HG02623 (cell line): ENCODE data around the gene IL17RA.
A peak's percentile ranks its signal among the peaks of the same experiment; 100 is the strongest.

Experiments
- ATAC-seq: cut with Tn5 transposase; IDR thresholded peaks from one replicate; pipeline ENCODE4 v1.9.1; 2021; ENCODE audit warnings: moderate library complexity; ENCODE audit not compliant: unreplicated experiment

IL17RA gene

DNA sequence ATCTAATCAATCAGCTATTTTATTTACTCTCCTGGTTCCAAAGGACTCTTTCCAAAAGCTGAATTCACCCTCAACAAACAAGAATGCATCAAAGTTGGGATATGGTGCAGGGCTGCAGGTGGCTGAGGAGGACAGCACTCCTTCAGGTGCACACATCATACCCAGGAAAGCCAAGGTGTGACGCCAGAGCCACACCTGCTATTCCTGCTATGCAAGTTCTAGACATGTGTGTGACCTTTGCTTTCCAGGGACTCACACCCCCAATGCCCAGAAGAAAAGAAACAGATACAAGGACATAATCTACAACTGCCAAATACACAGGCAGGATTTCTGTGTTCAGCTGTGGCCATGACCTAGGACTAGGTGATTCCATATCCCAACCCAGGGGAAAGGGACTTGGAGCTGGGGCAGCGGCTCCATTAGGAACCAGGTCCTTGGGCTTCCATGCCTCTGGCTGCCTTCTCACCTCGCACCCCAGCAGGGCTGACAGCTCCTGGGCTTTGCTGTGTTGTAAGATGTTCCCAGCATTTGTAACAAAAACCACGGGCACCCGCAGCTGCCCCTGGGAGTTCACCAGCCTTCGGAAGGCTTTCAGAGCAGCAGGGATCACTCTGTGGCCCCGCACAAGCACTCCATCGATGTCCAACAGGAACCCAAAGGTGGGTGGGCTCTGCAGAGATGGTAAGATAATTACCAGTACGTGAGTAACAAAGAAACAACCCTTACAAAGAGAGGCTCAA lies 64.4 kb downstream of the IL17RA start:
- ATAC-seq, result no peak

DNA sequence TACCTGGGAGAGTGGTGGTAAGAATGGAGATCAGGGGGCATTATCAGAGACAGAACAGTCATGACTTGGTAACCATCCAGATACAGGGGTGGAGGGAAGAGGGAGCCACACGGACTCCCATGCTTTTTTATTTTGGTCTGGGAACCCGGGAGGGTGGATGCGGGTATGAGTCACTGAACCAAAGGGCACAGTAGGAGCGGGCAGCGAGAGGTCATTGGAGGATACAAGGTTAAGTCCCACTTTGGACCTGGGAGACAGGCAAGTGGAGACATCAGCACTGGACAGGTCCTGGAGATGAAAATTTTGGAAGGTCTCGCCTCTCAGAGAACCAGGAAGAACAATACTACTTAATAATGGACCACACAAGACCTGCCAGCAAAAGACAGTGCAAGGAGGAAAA lies 67.5 kb downstream of the IL17RA start:
- no peak for ATAC-seq

DNA sequence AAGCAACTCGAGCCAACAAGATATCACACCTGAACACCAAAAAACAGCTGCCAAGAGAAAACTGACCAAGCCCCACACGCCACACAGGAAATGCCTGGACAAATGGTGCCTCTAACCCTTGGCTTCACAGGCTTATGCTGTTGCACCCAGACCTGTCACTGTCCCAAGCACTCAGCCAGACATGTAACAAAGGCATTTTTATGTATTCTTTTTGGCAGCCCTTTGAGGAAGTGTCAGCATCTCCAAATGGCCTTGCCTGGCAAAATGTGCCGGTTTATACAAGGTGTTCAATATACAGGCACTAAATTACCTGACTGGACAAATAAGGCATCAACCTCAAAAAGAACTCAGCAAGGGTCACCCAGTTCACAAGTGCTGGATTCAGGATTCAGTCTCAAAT lies 68.2 kb downstream of the IL17RA start:
- ATAC-seq, result no peak

DNA sequence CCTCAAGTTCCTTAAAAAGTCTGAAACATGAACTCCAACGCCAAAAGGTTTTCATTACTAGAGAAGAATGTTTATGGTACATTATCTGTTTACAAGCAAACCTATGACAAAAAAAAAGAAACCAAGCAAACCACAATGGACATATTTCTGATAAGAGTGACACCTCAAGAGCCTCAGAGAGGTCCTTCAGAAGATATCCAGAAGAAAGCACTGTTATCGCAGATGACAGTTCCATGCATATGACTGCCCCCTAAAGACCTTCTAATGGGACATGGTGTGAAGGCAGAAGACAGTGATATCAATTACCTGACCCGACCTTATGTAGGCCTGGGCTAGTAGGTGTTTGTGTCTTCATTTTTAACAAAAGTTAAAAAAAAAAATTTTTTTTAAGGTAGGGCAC lies 71.1 kb downstream of the IL17RA start:
- no peak for ATAC-seq

DNA sequence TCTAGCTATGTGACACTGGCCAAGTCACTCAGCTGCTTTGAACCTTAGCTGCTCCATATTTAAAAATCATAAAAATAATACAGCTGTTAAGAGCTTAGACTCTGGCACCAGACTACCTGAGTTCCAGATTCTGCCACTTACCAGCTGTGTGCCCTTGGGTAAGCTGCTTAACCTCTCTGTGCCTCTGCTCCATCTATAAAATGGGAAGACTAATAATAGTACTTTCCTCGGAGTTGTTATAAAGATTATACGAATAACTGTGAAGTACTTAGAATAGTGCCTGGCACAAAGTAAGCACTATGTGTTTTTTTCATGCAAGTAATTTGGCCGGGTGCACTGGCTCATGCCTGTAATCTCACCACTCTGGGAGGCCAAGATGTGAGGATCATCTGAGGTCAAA lies 72.9 kb downstream of the IL17RA start:
- ATAC-seq, result no peak

DNA sequence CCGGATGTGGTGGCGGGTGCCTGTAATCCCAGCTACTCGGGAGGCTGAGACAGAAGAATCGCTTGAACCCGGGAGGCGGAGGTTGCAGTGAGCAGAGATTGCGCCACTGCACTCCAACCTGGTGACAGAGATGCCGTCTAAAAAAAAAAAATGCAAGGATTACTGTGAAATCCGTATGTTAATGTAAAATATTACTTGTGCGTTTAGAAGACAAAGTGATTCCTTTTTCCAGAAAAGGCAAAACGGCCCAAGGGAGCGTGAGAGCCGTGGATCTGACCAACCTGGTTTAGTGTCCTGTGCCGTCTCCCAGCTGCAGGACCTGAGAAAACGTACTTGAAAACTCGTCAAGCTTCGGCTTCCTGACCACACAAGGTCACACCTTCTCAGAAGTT lies 73.4 kb downstream of the IL17RA start:
- no peak for ATAC-seq

DNA sequence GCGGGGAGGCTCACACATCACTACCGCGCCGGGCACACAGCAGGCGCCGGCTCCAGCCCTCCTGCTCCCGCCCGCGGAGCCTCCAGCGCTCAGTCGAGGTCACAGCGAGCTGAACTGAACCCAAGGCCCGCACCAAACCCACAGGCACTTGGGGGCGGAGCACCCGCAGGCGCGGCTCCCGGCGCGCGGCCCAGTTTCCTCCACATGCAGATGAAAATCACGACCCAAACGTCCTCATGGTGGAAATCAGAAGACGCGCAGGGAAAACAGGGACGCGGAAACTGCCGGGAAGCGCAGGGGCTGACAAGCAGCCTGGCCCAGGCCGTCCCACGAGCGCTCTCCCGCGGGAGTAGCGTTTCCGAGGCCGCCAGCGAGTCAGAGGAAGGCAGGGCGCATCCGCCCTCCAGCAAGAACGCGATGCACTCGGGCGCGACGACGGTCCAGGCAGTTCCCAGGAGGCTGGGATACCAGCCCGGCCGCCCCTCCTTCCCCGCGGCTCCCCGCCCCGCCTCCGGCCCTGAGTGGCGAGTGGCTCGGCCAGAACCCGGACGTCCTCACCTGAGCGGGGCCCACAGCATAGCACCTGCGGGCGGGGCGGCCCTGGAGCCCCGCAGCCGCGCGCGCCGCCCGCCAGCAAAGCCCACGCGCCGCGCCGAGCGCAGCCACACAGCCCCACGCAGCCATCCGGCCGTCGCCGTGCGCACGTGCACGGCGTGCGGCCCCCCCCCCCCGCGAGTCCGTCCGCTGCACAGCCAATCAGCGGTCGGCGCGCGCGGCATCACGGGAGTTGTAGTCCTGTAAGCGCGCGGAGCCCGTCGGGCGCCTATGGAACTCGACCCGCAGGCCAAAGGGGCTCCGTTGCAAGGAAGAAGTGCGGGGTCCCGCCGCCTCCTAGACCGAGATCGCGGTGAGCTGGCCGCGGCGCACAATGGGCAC lies 74.0 kb downstream of the IL17RA start, which contains the start of gene HDHD5:
TSS of gene HDHD5 (minus strand) at position 710 of the 936 bp plus-strand sequence. CDS start at position 684, 26 bp downstream.
- ATAC-seq, result peak; percentile 70

DNA sequence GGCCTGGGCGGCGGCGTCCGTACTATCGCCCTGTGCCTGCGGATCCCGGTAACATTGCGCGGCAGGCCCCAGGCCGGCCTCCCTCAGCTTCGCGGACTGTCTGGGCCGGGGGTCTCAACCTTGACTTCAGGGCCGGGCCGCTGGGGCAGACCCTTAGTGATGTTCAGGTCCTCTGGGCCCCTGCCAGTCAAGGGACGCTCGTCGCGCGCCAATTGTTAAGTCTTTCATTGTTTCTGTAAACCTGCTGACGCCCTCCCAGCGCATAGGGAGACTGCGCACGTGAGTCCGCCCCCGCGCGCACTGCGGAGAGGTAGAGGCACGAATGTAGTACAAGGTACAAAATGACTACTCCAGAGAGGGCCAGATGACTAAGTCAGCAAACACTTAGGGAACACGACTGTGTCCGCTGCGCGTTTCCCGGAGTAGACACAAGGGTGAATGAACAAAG lies 74.7 kb downstream of the IL17RA start:
- ATAC-seq, result peak; percentile 17

DNA sequence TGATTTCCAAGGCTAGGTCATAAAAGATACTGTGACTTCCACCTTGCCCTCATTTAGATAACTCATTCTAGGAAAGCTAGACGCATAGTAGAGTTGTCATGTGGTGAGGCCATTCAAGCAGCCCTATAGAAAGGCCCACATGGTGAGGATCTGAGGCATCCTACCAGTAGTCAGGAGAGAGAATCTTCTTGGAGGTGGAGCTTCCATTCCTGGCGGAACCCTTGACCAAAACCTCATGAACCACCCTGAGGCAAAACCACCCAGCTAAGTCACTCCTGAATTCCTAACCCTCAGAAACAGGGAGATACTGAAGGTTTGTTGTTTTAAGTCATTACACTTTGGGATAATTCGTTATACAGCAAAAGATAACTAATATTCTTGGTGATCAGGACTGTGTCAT lies 77.2 kb downstream of the IL17RA start:
- no peak for ATAC-seq

DNA sequence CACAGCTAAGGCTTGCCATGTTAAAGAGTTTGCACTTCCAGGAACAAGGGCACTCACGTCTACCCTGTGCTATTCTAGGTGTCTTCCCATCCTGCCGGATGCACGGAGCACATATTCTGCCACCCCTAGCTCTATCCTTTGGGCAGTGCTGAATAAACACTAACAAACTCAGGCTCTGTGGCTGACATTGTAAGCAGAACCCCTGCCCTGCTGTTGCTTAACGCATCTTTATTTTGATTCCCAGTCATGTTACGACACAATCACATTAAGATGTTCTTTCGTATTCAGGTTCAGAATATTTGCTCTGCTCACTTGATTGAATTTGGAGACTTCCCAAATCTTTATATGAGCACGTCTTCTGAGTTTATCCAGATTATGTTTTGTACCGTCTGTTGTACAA lies 77.9 kb downstream of the IL17RA start:
- no peak for ATAC-seq

DNA sequence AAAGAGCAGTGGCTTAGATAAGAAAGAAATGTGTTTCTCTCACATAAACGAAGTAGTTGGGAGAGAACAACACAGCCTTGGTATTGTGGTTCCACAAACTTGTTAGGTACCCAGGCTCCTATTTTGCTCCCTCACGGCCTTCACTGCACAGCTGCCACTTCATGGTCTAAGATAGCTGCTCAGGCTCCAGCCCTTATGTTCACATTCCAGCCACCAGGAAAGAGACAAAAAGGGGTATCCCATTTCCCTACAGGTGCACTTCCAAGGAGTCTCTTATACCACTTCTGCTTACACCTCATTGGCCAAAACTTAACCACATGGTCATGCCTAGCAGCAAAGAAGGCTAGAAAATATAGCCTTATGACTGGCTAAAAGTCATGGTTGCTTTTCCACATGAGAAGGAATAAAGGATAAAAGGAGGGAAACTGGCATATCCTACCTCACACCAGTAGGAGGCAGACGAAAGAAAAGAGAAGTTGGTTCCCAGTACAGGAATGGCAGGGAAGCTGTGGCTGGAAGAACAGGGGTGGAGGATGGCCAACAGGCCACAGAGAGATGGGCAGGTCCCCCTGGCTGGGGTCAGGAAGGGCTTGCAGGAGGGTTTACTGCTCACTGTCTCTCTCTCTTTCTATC lies 79.7 kb downstream of the IL17RA start:
- no peak for ATAC-seq
